H1 (cell line): ENCODE results near the gene DHRS9. TPM values are rescaled to one million over a fixed set of nuclear protein-coding genes. Genes with fewer than 3 reads are reported as not detected.

Experiments
- CTCF ChIA-PET: fragments of 300-600 bp; sonication (Branson Sonifier 250); formaldehyde crosslinking; loops from one replicate; lab custom pipeline; 2021; ENCODE audit not compliant: partially characterized antibody; lab: Charles Lee
- POLR2A ChIA-PET: fragments of 300-600 bp; sonication (Branson Sonifier 250); formaldehyde crosslinking; loops from one replicate; lab custom pipeline; 2021; ENCODE audit warnings: inconsistent platforms; ENCODE audit not compliant: partially characterized antibody; lab: Charles Lee
- DNase-seq, 2 experiments: peaks; one replicate each; pipeline versions ENCODE4 v3.0.0 to v3.0.0-alpha.2; 2010 to 2022; ENCODE audit warnings: low spot score in 2 of 2, low read depth in 1 of 2, mixed read lengths in 1 of 2
- FAIRE-seq: peaks from 2 replicates; lab custom pipeline; 2011; peaks lifted over from hg19 to GRCh38; lab: Jason Lieb, UNC
- H2AFZ ChIP-seq: 2 replicates; pipeline ENCODE4 v1.8.1; 2012; ENCODE audit warnings: low read length, inconsistent platforms
- H2AK5ac ChIP-seq: 2 replicates; pipeline ENCODE4 v1.6.1; 2013; ENCODE audit warnings: low read depth, low read length
- H2BK120ac ChIP-seq: replicated peaks from 2 replicates; pipeline ENCODE3; 2013; ENCODE audit warnings: low read depth, low read length, inconsistent platforms
- H2BK12ac ChIP-seq: 2 replicates; pipeline ENCODE4 v1.6.1; 2013; ENCODE audit warnings: low read depth, low read length
- H2BK15ac ChIP-seq: 2 replicates; pipeline ENCODE4 v1.6.1; 2013; ENCODE audit warnings: low read length
- H2BK20ac ChIP-seq: 2 replicates; pipeline ENCODE4 v1.6.1; 2013; ENCODE audit warnings: low read length
- H2BK5ac ChIP-seq: 2 replicates; pipeline ENCODE4 v1.6.1; 2013; ENCODE audit warnings: low read depth, low read length
- H3K14ac ChIP-seq: 2 replicates; pipeline ENCODE4 v1.6.1; 2013; ENCODE audit warnings: inconsistent platforms; ENCODE audit not compliant: insufficient read length
- H3K18ac ChIP-seq: 2 replicates; pipeline ENCODE4 v1.6.1; 2013; ENCODE audit warnings: low read length; ENCODE audit errors: extremely low read depth
- H3K23ac ChIP-seq: 2 replicates; pipeline ENCODE4 v1.6.1; 2013; ENCODE audit warnings: inconsistent platforms; ENCODE audit not compliant: insufficient read length
- H3K23me2 ChIP-seq: 2 replicates; pipeline ENCODE4 v1.6.1; 2013; ENCODE audit warnings: low read depth, low read length
- H3K27ac ChIP-seq: 2 replicates; pipeline ENCODE4 v1.6.1; 2011; ENCODE audit warnings: low read depth, low read length, inconsistent platforms
- H3K27me3 ChIP-seq, 4 experiments: replicated peaks in 1 of 4; 1 replicate in 1 of 4; 2 replicates in 3 of 4; pipeline versions ENCODE4 v1.6.1 to v1.8.1; 2011 to 2013; ENCODE audit warnings: low read length in 3 of 4, mild to moderate bottlenecking in 3 of 4, inconsistent platforms in 2 of 4, mixed read lengths in 2 of 4, moderate library complexity in 1 of 4; ENCODE audit not compliant: control insufficient read depth in 3 of 4, insufficient read depth in 3 of 4; ENCODE audit errors: extremely low read depth in 1 of 4
- H3K36me3 ChIP-seq, 4 experiments: 2 replicates each; pipeline versions ENCODE4 v1.6.1 to v1.8.1; 2011 to 2013; ENCODE audit warnings: mild to moderate bottlenecking in 4 of 4, low read length in 3 of 4, moderate library complexity in 2 of 4, control low read depth in 1 of 4, inconsistent platforms in 1 of 4; ENCODE audit not compliant: insufficient read depth in 4 of 4, control insufficient read depth in 2 of 4
- H3K4ac ChIP-seq: replicated peaks from 2 replicates; pipeline ENCODE3; 2013; ENCODE audit warnings: low read length, low read depth, mixed read lengths, inconsistent platforms; ENCODE audit not compliant: insufficient read length
- H3K4me1 ChIP-seq, 4 experiments: replicated peaks in 1 of 4; 1 replicate in 1 of 4; 2 replicates in 3 of 4; pipeline versions ENCODE4 v1.6.1 to v1.8.1; 2011 to 2013; ENCODE audit warnings: low read length in 3 of 4, inconsistent platforms in 2 of 4, mixed read lengths in 1 of 4; ENCODE audit not compliant: insufficient read depth in 4 of 4, control insufficient read depth in 3 of 4
- H3K4me2 ChIP-seq, 2 experiments: 2 replicates each; pipeline versions ENCODE4 v1.6.1 to v1.8.1; 2011 to 2013; ENCODE audit warnings: low read depth in 2 of 2, low read length in 2 of 2, control low read depth in 1 of 2, inconsistent platforms in 1 of 2, mild to moderate bottlenecking in 1 of 2; ENCODE audit not compliant: insufficient read depth in 1 of 2
- H3K4me3 ChIP-seq, 4 experiments: fragments of 200-600, 300-600 bp in 1 of 4; sonication (generic), shearing (Covaris generic), sonication (Bioruptor Twin) in 1 of 4; 2 replicates each; pipeline versions ENCODE4 v1.5.1 to v1.8.1; 2011 to 2016; ENCODE audit warnings: low read length in 4 of 4, low read depth in 3 of 4, control low read depth in 2 of 4, inconsistent platforms in 2 of 4, mild to moderate bottlenecking in 2 of 4, mixed read lengths in 1 of 4, moderate library complexity in 1 of 4; ENCODE audit not compliant: insufficient read depth in 2 of 4; ENCODE audit errors: extremely low read depth in 1 of 4
- H3K56ac ChIP-seq: replicated peaks from 2 replicates; pipeline ENCODE3; 2013; ENCODE audit warnings: low read depth, mild to moderate bottlenecking, mixed read lengths, low read length, inconsistent platforms; ENCODE audit not compliant: insufficient read length
- H3K79me1 ChIP-seq: 2 replicates; pipeline ENCODE4 v1.6.1; 2013; ENCODE audit warnings: low read depth, low read length, control low read depth
- H3K79me2 ChIP-seq, 2 experiments: 2 replicates each; pipeline versions ENCODE4 v1.6.1 to v1.8.1; 2012 to 2013; ENCODE audit warnings: low read length in 2 of 2, mild to moderate bottlenecking in 2 of 2, inconsistent platforms in 1 of 2; ENCODE audit not compliant: insufficient read depth in 2 of 2, control insufficient read depth in 1 of 2
- H3K9ac ChIP-seq, 4 experiments: replicated peaks in 1 of 4; 1 replicate in 1 of 4; 2 replicates in 3 of 4; pipeline versions ENCODE4 v1.6.1 to v1.8.1; 2011 to 2013; ENCODE audit warnings: low read depth in 3 of 4, low read length in 3 of 4, control low read depth in 2 of 4, mild to moderate bottlenecking in 2 of 4, moderate library complexity in 2 of 4, inconsistent platforms in 1 of 4; ENCODE audit errors: extremely low read depth in 1 of 4
- H3K9me3 ChIP-seq, 2 experiments: 2 replicates each; pipeline versions ENCODE4 v1.6.1 to v1.8.1; 2012 to 2013; ENCODE audit warnings: mild to moderate bottlenecking in 2 of 2, moderate library complexity in 2 of 2, control low read depth in 1 of 2, inconsistent platforms in 1 of 2, low read depth in 1 of 2, low read length in 1 of 2, mixed read lengths in 1 of 2; ENCODE audit not compliant: insufficient read depth in 2 of 2
- H4K20me1 ChIP-seq, 2 experiments: replicated peaks in 1 of 2; 2 replicates each; pipeline versions ENCODE3 to v1.8.1; 2011 to 2013; ENCODE audit warnings: inconsistent platforms in 2 of 2, low read length in 2 of 2, mild to moderate bottlenecking in 1 of 2; ENCODE audit not compliant: insufficient read depth in 2 of 2, control insufficient read depth in 1 of 2
- H4K5ac ChIP-seq: 2 replicates; pipeline ENCODE4 v1.6.1; 2013; ENCODE audit warnings: low read length, low read depth, mixed read lengths, inconsistent platforms; ENCODE audit not compliant: insufficient read length
- H4K8ac ChIP-seq: 2 replicates; pipeline ENCODE4 v1.8.0; 2013; ENCODE audit warnings: mild to moderate bottlenecking, moderate library complexity, low read length, inconsistent platforms; ENCODE audit not compliant: insufficient read depth; ENCODE audit errors: extremely low read depth
- H4K91ac ChIP-seq: replicated peaks from 2 replicates; pipeline ENCODE3; 2013; ENCODE audit warnings: low read length, mixed read lengths, inconsistent platforms; ENCODE audit not compliant: insufficient read length
- BACH1 ChIP-seq: IDR thresholded peaks from 2 replicates; pipeline ENCODE4 v1.6.1; 2012; ENCODE audit warnings: low read length, improper control_type of control experiment
- FOSL1 ChIP-seq: IDR thresholded peaks from 2 replicates; pipeline ENCODE4 v1.6.1; 2011; ENCODE audit warnings: mild to moderate bottlenecking, low read depth, low read length, moderate library complexity; ENCODE audit not compliant: insufficient read depth
- GABPA ChIP-seq: IDR thresholded peaks from 2 replicates; pipeline ENCODE4 v1.6.1; 2011; ENCODE audit warnings: mild to moderate bottlenecking, low read length, moderate library complexity, borderline replicate concordance; ENCODE audit not compliant: insufficient read depth
- MAX ChIP-seq: IDR thresholded peaks from 2 replicates; pipeline ENCODE4 v1.6.1; 2012; ENCODE audit warnings: inconsistent platforms
- NRF1 ChIP-seq: IDR thresholded peaks from 2 replicates; pipeline ENCODE4 v1.6.1; 2011; ENCODE audit warnings: mild to moderate bottlenecking, low read depth, low read length, improper control_type of control experiment
- SIX5 ChIP-seq: IDR thresholded peaks from 2 replicates; pipeline ENCODE4 v1.6.1; 2011; ENCODE audit warnings: mild to moderate bottlenecking, low read depth, low read length
- WGBS, 2 experiments: shearing (Covaris generic) in 1 of 2; methylation state at CpG; one replicate each; pipeline versions ENCODE4 v1.1.6 to v1.1.7; 2013 to 2015; ENCODE audit warnings: low lambda C conversion rate in 2 of 2, mixed read lengths in 2 of 2, inconsistent platforms in 1 of 2, low coverage in 1 of 2, missing lambda C conversion rate in 1 of 2; ENCODE audit not compliant: insufficient replicate concordance in 2 of 2, insufficient coverage in 1 of 2, insufficient read length in 1 of 2; ENCODE audit errors: extremely low coverage in 1 of 2, missing lambda C conversion rate in 1 of 2; 5-methylcytosine and 5-hydroxymethylcytosine counted together
- polyA plus RNA-seq, 7 experiments: library from polyadenylated mRNA; depleted of rRNA in 3 of 7; stranded (reverse) in 5 of 7; unstranded in 2 of 7; fragments of >200 nt in 5 of 7; fragments of 200-250 nt in 2 of 7; gene quantifications; 1 replicate in 5 of 7; 2 replicates in 1 of 7; 4 replicates in 1 of 7; pipeline versions ENCODE4 v1.2.1 to v1.2.3, GENCODE V29; 2011 to 2013; ENCODE audit warnings: missing spikeins in 2 of 7, mixed read lengths in 2 of 7
- total RNA-seq: library from RNA; stranded (reverse); fragmentation: NEBNext Ultra II Directional; extraction: Animal tissue kit (Norgen Biotek cat#: 25700); gene quantifications from 2 replicates; pipeline ENCODE4 v1.2.1, GENCODE V29; 2021

DHRS9 gene
- total and polyA plus RNA-seq, 2 of the 8 experiments (the other 6 are each of a cell fraction or from before 2014, with no cell fraction given) = not detected

DNA sequence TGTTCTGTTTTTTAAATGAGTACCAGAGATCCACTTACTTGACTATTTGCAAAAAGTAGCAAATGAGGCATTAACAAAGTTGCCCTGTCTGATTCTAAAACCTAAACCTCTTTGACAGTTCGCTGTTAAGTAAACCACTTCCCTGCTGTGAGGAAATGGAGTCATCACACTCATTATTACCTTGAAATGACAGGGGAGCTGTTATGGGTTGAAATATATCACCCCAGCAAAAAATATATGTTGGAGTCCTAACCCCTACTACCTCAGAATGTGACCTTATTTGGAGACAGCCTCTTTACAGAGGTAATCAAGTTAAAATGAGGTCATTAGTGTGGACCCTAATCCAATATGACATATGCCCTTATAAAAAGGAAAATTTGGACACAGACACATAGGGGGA lies 36.1 kb downstream of the DHRS9 start:
- CTCF ChIA-PET = interaction anchor here (0.7 kb wide), 1 partner anchor 35 kb away, joined by 3 read pairs; no protein-coding TSS in a partner anchor
- Histone ChIP-seq H3K36me3 (no peaks in the 10 kb centered on the region), H3K27me3 (no peaks in the 10 kb centered on the region), H3K56ac (no peak overlapping the region), H3K9me3 (no peaks in the 10 kb centered on the region), H3K14ac (no peak overlapping the region), H4K8ac (no peak overlapping the region), H2BK120ac (no peak overlapping the region), H2BK20ac (no peak overlapping the region), H2BK15ac (no peak overlapping the region), H3K23ac (no peak overlapping the region), H3K4me3 (no peak overlapping the region), H2AFZ (no peak overlapping the region), H2BK12ac (no peak overlapping the region), H3K79me1 (no peaks in the 10 kb centered on the region), H4K5ac (no peak overlapping the region), H2AK5ac (no peak overlapping the region), H3K4me2 (no peak overlapping the region), H4K20me1 (no peaks in the 10 kb centered on the region), H3K9ac (no peak overlapping the region), H3K79me2 (no peaks in the 10 kb centered on the region), H3K4ac (no peak overlapping the region), H4K91ac (no peak overlapping the region), H3K18ac (no peak overlapping the region), H2BK5ac (no peak overlapping the region), H3K27ac (no peak overlapping the region), H3K4me1 (peaks cover 0 to 6% (median 2%) of the 10 kb centered on the region in 4 experiments; a peak in 3 of 7 replicates), H3K23me2 (no peaks in the 10 kb centered on the region)
- POLR2A ChIA-PET = no interaction called here
- WGBS, 2 experiments = 96% methylated on average over 1 of the region's 1 CpG; no CpG with 5 or more reads in 1 of the 2 experiments
- FAIRE-seq = no peak
- TF ChIP-seq MAX (no peak), BACH1 (no peak), FOSL1 (no peak), NRF1 (no peak), SIX5 (no peak), GABPA (no peak)
- DNase-seq = no peak
